GM18868 (cell line): ENCODE data around the gene STAB2.

Experiments used
- ATAC-seq: cut with Tn5 transposase; IDR thresholded peaks from one replicate; pipeline ENCODE4 v1.9.1; 2021; ENCODE audit warnings: mild to moderate bottlenecking, moderate library complexity; ENCODE audit not compliant: unreplicated experiment

Gene STAB2

GRCh38 chr12:103742349-103742932 lies 155.4 kb downstream of the STAB2 start:
- no peak for ATAC-seq

GRCh38 chr12:103743788-103744187 lies 156.7 kb downstream of the STAB2 start:
- ATAC-seq: no peak

- ATAC-seq: no peak
Measured at GRCh38 chr12:103745962-103746361, 158.9 kb downstream of the STAB2 start.

GRCh38 chr12:103748002-103748401 lies 160.9 kb downstream of the STAB2 start:
- ATAC-seq: no peak

- no peak for ATAC-seq
Measured at GRCh38 chr12:103748875-103749274, 161.8 kb downstream of the STAB2 start.

- ATAC-seq: no peak
Measured at GRCh38 chr12:103751171-103751570, 164.1 kb downstream of the STAB2 start.

GRCh38 chr12:103751600-103751999 lies 164.5 kb downstream of the STAB2 start:
- ATAC-seq: no peak

GRCh38 chr12:103755425-103755824 lies 168.4 kb downstream of the STAB2 start:
- ATAC-seq: no peak

GRCh38 chr12:103756443-103756842 lies 169.4 kb downstream of the STAB2 start:
- ATAC-seq: no peak

GRCh38 chr12:103757248-103757647 lies 170.2 kb downstream of the STAB2 start:
- no peak for ATAC-seq

GRCh38 chr12:103758310-103759089 lies 171.4 kb downstream of the STAB2 start:
- no peak for ATAC-seq

GRCh38 chr12:103762473-103762872 lies 175.4 kb downstream of the STAB2 start:
- ATAC-seq: no peak

GRCh38 chr12:103765322-103765721 lies 178.2 kb downstream of the STAB2 start:
- no peak for ATAC-seq

GRCh38 chr12:103766028-103766427 lies 179.0 kb downstream of the STAB2 start:
- ATAC-seq: no peak

- ATAC-seq: no peak
Measured at GRCh38 chr12:103768467-103769123, 181.5 kb downstream of the STAB2 start.

GRCh38 chr12:103769240-103769945 lies 182.3 kb downstream of the STAB2 start:
- no peak for ATAC-seq

GRCh38 chr12:103771466-103771865 lies 184.4 kb downstream of the STAB2 start:
- ATAC-seq: no peak

- no peak for ATAC-seq
Measured at GRCh38 chr12:103772367-103773108, 185.5 kb downstream of the STAB2 start.

GRCh38 chr12:103773109-103773910 lies 186.2 kb downstream of the STAB2 start:
- no peak for ATAC-seq

GRCh38 chr12:103774977-103775560 lies 188.0 kb downstream of the STAB2 start:
- no peak for ATAC-seq
